Prostate gland (tissue), 2 donors: ENCODE measurements around the gene SMLR1. TPM values are rescaled to one million over a fixed set of nuclear protein-coding genes. Genes with fewer than 3 reads are reported as not detected.

Source experiments
- DNase-seq: peaks from one replicate; pipeline ENCODE4 v3.0.0-alpha.2; 2019; ENCODE audit warnings: low spot score
- H3K27ac ChIP-seq, 2 donors: fragments of 200-600 bp; sonication (generic); 2 replicates each; pipeline ENCODE4 v1.5.1; 2017 to 2019
- H3K27me3 ChIP-seq: fragments of 200-600 bp; sonication (generic); replicated peaks from 2 replicates; pipeline ENCODE4 v1.5.1; 2019; ENCODE audit not compliant: insufficient read depth
- H3K36me3 ChIP-seq, 2 donors: fragments of 200-600 bp; sonication (generic); 1 replicate in 1 of 2; 2 replicates in 1 of 2; pipeline versions ENCODE4 v1.5.1 to v1.8.1; 2017 to 2019
- H3K4me1 ChIP-seq: fragments of 200-600 bp; sonication (generic); replicated peaks from 2 replicates; pipeline ENCODE4 v1.5.1; 2019
- H3K4me3 ChIP-seq, 2 donors: fragments of 200-600 bp; sonication (generic); 2 replicates each; pipeline ENCODE4 v1.5.1; 2017 to 2019
- H3K9me3 ChIP-seq: fragments of 200-600 bp; sonication (generic); 2 replicates; pipeline ENCODE4 v1.5.1; 2017
- POLR2A ChIP-seq: fragments of 450-650 bp; IDR thresholded peaks from one replicate; pipeline ENCODE4 v1.6.1; 2016; ENCODE audit warnings: antibody characterized with exemption, mild to moderate bottlenecking
- POLR2AphosphoS5 ChIP-seq: sonication (generic); formaldehyde crosslinking; IDR thresholded peaks from one replicate; pipeline ENCODE4 v1.6.1; 2017; ENCODE audit warnings: antibody characterized with exemption
- WGBS: methylation state at CpG from one replicate; pipeline ENCODE4 v1.1.5; 2018; 5-methylcytosine and 5-hydroxymethylcytosine counted together
- intact Hi-C: fragments of 100-400 bp; cut with DNase I; formaldehyde crosslinking; loops from one replicate; pipeline ENCODE4 v1.14.2; 2022
- total RNA-seq, 2 donors: library from RNA; depleted of rRNA; stranded (reverse); fragments of >200 nt; gene quantifications; one replicate each; pipeline ENCODE4 v1.1.0, GENCODE V29; 2016
- TF ChIP-seq, protein P1 (sequence below), 4 experiments: fragments of 200-600 bp in 2 of 4; fragments of 450-650 bp in 2 of 4; sonication (generic) in 2 of 4; IDR thresholded peaks; 1 replicate in 3 of 4; 2 replicates in 1 of 4; pipeline ENCODE4 v1.5.1; 2016 to 2019; ENCODE audit warnings: antibody characterized with exemption in 4 of 4, mild to moderate bottlenecking in 2 of 4, moderate library complexity in 2 of 4

The SMLR1 gene
- total RNA-seq, 2 donors from 2014 or later: 0.28 TPM; not detected in 1

DNA sequence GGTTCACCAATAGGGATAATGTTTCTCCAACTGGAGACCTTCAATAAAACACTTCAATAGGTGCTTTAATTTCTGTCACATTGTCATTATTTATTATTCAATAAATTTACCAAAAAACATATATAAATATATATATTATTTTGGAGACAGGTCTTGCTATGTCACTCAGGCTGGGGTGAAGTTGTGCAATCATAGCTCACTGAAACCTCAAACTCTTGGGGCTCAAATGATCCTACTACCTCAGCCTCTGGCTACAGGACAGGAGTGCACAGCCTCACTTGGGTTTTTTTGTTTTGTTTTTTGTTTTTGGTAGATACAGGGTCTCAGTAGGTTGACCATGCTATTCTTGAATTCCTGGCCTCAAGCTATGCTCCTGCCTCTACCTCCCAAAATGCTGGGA, 9.9 kb downstream of the SMLR1 start:
- DNase-seq: no peak
- no peak overlapping the region for H3K27ac ChIP-seq
- no peaks in the 10 kb centered on the region for H3K27me3 ChIP-seq
- intact Hi-C loops: no loop called here
- H3K4me1 ChIP-seq: no peaks in the 10 kb centered on the region
- no peak overlapping the region for H3K4me3 ChIP-seq
- no peak for TF ChIP-seq POLR2A
- TF ChIP-seq, protein P1, sequence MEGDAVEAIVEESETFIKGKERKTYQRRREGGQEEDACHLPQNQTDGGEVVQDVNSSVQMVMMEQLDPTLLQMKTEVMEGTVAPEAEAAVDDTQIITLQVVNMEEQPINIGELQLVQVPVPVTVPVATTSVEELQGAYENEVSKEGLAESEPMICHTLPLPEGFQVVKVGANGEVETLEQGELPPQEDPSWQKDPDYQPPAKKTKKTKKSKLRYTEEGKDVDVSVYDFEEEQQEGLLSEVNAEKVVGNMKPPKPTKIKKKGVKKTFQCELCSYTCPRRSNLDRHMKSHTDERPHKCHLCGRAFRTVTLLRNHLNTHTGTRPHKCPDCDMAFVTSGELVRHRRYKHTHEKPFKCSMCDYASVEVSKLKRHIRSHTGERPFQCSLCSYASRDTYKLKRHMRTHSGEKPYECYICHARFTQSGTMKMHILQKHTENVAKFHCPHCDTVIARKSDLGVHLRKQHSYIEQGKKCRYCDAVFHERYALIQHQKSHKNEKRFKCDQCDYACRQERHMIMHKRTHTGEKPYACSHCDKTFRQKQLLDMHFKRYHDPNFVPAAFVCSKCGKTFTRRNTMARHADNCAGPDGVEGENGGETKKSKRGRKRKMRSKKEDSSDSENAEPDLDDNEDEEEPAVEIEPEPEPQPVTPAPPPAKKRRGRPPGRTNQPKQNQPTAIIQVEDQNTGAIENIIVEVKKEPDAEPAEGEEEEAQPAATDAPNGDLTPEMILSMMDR (IDR thresholded peaks at IDR 0.05): no peak
- TF ChIP-seq POLR2AphosphoS5: no peak
- no peaks in the 10 kb centered on the region for H3K9me3 ChIP-seq
- no peaks in the 10 kb centered on the region for H3K36me3 ChIP-seq

DNA sequence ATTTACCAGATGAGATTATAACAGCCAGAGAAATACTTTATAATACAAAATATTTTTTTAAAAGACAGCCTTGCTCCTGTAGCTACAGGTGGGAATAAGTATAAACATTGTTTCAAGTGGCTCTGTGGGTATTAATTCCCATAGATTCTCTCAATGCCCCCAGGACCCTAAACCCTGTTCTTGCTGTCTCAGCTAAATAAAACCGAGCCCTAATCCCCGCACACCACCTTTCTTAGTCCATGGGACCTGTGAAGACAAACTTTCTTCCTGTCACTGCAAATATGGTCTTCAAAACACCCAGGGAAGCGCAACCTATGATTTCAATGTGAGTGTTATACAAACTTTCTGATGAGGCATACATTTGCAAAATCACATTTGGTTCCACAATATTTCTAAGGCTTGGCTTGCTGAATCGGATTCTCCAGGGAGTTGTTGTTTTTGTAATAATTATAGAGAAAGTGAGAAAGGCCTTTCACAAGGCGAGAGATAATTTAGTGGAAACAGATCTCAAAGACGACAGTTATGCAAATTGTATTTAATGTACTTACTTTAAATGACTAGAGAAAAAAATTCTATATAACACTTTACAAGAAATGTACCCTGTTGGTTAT, 11.1 kb downstream of the SMLR1 start:
- intact Hi-C loops: no loop called here
- 94% methylated on average over 6 of the region's 6 CpGs for WGBS
- no peak for DNase-seq
- no peaks in the 10 kb centered on the region for H3K36me3 ChIP-seq
- no peaks in the 10 kb centered on the region for H3K27me3 ChIP-seq
- TF ChIP-seq POLR2AphosphoS5 (no peak), POLR2A (no peak)
- TF ChIP-seq, protein P1 (IDR thresholded peaks at IDR 0.05): no peak
- H3K4me3 ChIP-seq: no peak overlapping the region
- no peak overlapping the region for H3K27ac ChIP-seq
- H3K4me1 ChIP-seq: no peaks in the 10 kb centered on the region
- no peaks in the 10 kb centered on the region for H3K9me3 ChIP-seq

DNA sequence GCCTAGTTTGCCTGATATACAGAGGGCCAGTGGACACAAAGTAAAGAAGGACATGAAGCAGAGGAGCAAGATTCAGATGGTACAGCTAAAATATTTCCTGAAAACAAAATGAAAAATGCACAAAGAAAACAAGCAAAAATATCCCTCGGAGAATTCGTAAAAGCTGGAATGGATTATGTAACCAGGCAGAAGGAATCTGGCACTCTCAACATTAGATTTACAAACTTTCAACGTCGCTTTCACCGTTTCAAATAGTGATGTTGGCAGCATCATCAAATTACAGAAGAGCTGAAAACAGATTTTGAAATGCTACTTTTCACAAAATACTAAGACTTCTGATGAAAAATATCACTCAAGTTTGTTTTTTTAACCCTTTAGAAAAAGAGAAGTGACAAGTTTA, 11.7 kb downstream of the SMLR1 start:
- H3K9me3 ChIP-seq: no peaks in the 10 kb centered on the region
- H3K27me3 ChIP-seq: no peaks in the 10 kb centered on the region
- H3K4me1 ChIP-seq: no peaks in the 10 kb centered on the region
- TF ChIP-seq, protein P1 (IDR thresholded peaks at IDR 0.05): no peak
- TF ChIP-seq POLR2A (no peak), POLR2AphosphoS5 (no peak)
- H3K36me3 ChIP-seq: no peaks in the 10 kb centered on the region
- no peak for DNase-seq
- H3K4me3 ChIP-seq: no peak overlapping the region
- no peak overlapping the region for H3K27ac ChIP-seq
- intact Hi-C loops: no loop called here
- WGBS: 62% methylated on average over 5 of the region's 5 CpGs

DNA sequence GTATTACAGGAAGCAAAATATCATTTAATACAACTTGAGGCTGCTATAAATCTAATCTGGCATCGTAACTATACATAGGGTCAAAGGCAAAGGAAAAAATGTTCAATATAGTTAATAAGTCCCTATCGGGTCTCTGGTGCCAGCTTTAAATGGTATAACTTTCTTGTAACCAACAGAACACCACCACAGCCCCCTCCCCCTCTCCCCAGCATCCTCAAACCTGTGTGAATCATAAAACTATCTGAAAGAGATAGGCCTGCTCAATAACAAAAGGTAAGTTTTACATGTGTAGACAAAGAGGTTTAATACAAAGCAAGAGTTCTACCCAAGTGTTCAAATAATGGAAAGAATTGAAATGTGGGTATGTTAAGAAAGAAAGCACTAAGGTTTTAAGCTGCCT, 12.2 kb downstream of the SMLR1 start:
- H3K36me3 ChIP-seq: no peaks in the 10 kb centered on the region
- TF ChIP-seq, protein P1 (IDR thresholded peaks at IDR 0.05): no peak
- TF ChIP-seq POLR2AphosphoS5 (no peak), POLR2A (no peak)
- no peak for DNase-seq
- H3K9me3 ChIP-seq: no peaks in the 10 kb centered on the region
- H3K4me3 ChIP-seq: no peak overlapping the region
- no peak overlapping the region for H3K27ac ChIP-seq
- no peaks in the 10 kb centered on the region for H3K27me3 ChIP-seq
- H3K4me1 ChIP-seq: no peaks in the 10 kb centered on the region
- intact Hi-C loops: no loop called here
- 85% methylated on average over 2 of the region's 2 CpGs for WGBS

DNA sequence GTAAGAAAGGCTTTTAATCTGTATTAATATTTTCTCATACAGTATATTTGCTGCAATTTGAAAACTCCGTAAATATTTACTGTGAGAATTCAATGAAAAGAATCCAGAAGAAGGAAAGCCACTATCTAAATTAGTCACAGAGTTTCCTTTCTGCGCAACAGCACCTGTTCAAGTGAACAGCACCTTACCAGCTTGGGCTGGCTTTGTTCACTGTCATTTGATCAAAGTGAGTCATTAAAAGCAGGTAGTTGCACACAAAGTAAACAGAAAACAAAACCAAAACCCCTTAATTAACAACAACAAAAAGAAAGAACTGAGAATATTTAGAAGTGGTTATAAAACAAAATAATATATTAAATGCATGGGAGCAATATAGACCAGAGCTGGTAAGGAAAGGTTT, 12.8 kb downstream of the SMLR1 start:
- no peak overlapping the region for H3K27ac ChIP-seq
- no peaks in the 10 kb centered on the region for H3K27me3 ChIP-seq
- H3K36me3 ChIP-seq: no peaks in the 10 kb centered on the region
- no peak for TF ChIP-seq POLR2AphosphoS5
- TF ChIP-seq, protein P1 (IDR thresholded peaks at IDR 0.05): no peak
- no peak for TF ChIP-seq POLR2A
- no peak for DNase-seq
- H3K4me1 ChIP-seq: no peaks in the 10 kb centered on the region
- WGBS: 98% methylated on average over 2 of the region's 2 CpGs
- intact Hi-C loops: no loop called here
- no peaks in the 10 kb centered on the region for H3K9me3 ChIP-seq
- no peak overlapping the region for H3K4me3 ChIP-seq
